NCI-H460 (cell line): ENCODE results near the gene PDE11A. TPM values are rescaled to one million over a fixed set of nuclear protein-coding genes. Genes with fewer than 3 reads are reported as not detected.

ENCODE experiments used
- DNase-seq: peaks from one replicate; pipeline ENCODE4 v3.0.0-alpha.2; 2016; ENCODE audit warnings: low read depth; ENCODE audit errors: extremely low read depth
- total RNA-seq: library from RNA; depleted of rRNA; stranded (reverse); fragments of >200 nt; shearing (Covaris generic); gene quantifications from 2 replicates; pipeline ENCODE4 v1.2.3, GENCODE V29; 2014

The PDE11A gene
- total RNA-seq, 1 experiment from 2014 or later, result 0.07 TPM

DNA sequence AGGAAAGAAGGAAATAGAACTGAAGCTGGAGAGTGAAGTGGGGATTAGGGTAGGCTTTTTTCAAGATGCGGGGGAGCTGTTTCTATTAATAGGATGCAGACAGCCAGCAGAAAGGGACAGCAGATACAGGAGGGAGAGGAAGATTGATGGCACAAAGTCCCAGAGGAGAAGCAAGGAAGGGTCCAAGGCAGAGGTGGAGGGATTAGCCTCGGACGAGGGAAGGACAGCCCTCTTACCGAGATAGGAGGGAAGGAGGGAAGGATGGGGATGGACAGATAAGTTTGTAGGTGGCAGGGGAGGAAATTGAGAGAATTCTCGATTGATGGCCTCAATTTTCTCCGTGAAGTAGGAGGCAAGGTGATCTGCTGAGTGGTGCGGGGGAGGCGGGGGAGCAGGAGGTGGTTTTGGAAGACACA, 362.6 kb downstream of the PDE11A start:
- no peak for DNase-seq

DNA sequence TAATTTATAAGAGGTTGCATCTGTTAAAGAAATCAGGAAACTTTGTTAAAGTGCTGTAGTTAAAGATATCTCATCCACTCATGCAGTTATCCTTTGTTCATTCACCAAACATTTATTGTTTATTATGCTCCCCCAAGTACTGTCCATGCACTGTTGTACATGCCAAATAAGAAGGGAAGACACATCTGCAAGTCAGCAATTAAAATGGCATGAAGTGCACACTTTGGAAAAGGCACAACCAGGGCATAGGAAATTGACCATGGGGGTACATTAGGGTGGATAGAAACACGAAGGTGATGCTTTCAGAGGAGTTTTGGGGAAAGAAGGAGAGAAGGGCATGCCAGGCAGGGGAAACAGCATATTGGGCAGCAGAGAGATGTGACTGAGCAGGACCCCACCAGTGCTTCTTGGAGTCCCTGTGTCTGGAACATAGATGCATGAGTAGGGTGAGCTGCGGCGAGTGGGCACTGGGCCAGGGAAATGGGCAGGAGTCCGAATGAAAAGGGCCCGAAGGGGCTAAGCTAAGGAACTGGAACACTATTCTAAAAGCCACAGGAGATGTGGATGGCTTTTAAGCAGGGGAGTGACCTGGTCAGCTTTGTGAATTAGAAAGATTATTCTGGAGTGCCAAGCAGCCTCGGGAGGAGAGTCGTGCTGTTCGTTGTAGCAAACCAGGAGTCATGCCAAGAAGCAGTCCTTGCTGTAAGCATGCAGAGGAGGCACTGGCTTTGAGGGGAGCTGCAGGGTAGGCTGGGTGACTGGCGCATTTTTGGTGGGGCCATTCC, 363.7 kb downstream of the PDE11A start:
- DNase-seq, result no peak

- DNase-seq, result no peak
These were observed 364.5 kb downstream of the PDE11A start for GRCh38 chr2:177708106-177708505.

DNA sequence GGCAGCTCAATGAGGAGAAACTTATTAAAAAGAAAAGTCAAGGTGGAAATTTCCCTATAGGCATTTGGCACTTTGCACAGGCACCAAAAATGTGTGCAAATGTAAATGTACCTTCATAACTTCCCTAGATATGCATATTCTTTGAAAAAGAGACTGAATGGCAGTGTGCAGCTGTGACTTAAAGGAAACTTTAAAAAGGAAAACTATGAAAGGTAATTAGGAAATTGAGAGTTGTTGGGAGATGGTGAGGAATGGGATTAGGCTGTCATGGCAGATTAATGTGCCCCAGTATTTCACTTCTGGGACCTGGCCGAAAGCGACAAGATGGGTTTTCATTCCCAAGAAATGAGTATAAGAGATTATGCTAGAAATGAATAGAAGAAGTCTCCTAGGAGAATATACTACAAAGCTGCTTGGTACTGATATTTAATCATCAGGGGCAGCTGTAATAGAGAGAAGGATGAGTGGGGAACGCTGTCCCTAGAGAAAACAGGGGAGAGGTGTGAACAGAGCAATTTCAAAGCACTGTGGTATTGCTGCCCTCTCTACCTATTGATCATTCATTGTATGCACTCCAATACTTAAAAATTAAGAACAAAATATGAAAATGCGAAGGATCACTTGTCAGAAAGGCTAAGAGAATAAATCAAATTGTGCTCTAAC, 366.9 kb downstream of the PDE11A start:
- no peak for DNase-seq

DNA sequence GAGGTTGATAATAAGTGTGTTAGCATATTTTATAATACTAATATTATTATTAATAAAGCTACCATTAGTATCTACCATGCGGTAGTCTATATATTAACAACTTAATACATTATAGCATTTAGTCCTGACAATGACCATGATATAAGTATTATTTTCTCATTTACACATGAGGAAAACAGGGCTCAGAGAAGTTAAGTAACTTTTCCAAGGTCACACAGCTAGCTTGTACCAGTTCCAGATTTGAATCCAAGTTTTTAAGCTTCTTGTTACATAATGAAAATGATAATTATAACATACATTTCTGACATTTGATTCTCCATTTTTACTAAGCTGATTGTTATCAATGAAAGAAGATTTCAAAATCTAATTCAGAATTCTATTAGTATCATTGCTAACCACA, 369.4 kb downstream of the PDE11A start:
- no peak for DNase-seq

- no peak for DNase-seq
These were observed 374.3 kb downstream of the PDE11A start for GRCh38 chr2:177698281-177698680.

GRCh38 chr2:177694348-177694747, 378.2 kb downstream of the PDE11A start:
- no peak for DNase-seq

- no peak for DNase-seq
These were observed 378.8 kb downstream of the PDE11A start for GRCh38 chr2:177693658-177694339.

- no peak for DNase-seq
These were observed 379.8 kb downstream of the PDE11A start for GRCh38 chr2:177692783-177693269.

- no peak for DNase-seq
These were observed 380.4 kb downstream of the PDE11A start for GRCh38 chr2:177692042-177692782.

- no peak for DNase-seq
These were observed 381.4 kb downstream of the PDE11A start for GRCh38 chr2:177691177-177691576.

DNA sequence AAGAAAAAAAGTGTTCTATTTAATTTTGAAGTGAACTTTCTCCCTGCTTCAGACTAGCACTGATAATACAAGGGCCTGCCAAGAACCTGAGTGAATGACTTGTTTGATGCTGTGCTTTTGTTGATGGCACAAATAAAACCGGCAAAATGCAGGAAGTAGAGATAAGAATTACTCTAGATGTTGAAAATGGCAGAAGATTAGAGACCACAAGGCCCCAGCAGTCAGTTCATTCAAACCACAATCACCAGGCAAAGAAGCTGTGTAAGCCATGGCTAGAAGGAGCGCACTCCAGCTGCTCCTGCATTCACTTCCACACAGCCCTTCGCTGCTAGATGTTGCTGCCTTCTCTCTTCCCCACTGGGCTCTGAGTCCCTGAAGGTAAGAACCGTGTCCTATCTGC, 383.0 kb downstream of the PDE11A start:
- no peak for DNase-seq

- DNase-seq, result no peak
These were observed 383.7 kb downstream of the PDE11A start for GRCh38 chr2:177688844-177689243.

DNA sequence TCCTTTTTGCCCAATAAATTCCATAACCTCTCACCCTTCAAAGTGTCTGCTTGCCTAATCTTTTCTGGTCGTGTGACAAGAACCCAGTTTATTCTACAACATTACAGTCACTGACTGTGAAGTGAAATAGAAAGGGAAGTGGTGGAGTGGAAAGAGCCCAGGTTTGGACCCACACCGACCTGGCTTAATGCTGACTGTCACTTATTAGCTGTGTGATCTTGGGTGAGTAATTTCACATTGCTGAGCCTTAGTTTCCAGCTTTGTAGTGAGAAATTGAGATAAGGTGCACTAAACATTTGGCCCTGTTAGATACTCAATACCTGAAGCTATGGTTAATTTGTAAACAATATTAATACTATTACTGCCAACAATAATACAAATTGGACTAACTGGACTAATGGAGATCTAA, 388.9 kb downstream of the PDE11A start:
- no peak for DNase-seq

- DNase-seq, result no peak
These were observed 389.5 kb downstream of the PDE11A start for GRCh38 chr2:177682836-177683660.

DNA sequence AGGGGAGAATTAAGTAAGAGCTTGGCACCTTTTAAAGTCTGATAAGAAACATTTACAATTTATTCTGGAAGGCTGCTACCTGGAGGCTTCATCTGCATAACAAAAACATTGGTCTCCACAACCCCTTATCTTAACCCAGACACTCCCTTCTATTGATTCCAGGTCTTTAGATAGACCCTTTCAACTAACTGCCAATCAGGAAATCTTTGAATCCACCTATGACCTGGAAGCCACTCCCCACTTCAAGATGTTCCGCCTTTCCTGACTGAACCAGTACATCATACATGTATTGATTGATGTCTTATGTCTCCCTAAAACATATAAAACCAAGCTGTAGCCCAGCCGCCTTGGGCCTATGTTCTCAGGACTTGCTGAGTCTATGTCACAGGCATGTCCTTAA, 390.6 kb downstream of the PDE11A start:
- no peak for DNase-seq

DNA sequence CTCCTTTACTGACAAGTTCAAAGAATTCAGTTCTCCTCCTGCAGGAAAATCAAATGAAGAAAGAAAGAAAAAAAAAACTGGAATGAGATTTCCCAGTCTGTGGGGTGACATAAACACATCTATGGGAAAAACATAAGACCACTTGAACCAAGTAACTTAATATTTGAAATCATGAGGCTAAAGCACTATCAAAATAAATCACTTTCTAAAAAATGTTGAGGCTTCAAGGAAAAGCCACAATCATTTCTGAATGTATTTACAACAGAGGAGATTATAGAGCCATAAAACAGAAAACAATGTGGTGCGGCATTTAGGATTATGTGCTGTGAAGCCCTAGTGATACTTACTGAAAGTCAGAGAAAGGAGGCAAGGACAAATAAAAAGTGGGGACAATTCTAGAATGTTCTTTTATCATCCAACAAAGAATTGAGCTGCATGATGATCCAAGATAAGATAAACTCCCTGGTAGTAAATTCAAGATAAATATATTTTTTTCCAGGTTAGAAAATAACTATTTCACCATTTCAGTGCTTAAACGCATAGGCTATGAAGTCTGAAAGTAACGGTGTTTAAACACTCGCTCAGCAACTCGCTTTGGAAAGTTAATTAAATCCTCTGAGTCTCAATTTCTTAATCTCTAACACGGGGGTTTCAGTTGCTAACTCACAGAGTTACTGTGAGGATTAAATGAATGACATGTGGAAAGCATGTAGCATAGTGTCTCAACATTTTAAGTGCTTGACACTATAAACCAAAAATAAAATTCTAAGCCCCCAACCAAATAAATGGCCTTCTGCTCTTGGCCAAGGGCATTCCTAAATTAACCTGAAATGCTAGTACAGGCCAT, 391.5 kb downstream of the PDE11A start:
- no peak for DNase-seq

DNA sequence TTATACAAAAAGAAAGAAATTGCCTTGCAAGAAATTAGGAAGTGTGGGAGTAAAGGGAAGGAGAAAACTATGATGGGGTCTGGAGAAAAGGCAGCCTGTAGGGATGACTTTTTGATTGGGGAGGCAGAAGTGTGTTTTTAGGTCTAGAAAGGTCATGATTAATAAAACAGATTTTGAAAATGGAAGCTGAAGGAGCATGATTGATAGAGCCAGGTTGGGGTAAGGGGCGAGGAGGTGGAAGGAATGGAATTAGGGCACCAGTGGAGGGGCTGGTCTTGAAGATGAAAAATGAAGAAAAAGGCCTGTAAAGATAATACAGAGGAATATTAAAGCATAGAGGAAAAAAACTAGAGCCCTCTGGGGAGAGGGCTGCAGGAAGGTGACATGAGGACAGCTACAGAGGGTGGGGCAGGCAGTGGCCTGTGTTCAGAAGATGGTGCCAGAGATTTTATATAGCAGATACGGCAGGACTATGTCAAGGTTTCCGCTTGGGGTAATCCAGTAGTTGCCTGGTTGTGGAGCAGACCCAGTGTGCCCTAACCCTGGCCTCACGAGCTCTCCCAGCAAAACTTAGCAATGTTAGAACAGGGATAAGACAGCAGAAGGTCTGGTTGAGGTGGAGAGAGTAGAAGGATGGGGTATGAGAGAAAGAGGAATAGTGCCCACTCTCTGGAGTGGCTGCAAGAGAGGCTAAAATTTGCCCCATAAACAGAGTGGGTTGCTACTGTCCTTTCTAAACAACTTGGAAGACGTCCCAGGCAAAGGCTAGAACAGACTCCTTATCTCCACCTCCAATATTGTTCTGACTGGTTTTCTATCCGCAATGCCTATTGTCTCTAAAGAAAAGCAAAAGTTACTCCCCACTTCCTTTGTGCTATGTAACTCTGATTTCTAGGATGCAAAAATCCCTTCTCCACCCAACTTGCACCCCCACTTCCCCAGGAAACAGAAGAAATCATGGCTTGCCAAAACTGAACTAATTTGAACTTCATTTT, 392.7 kb downstream of the PDE11A start:
- DNase-seq, result no peak
